Measurements from ENCODE around the gene SEC23B.
"Not testable (repeated sequence)": the region's sequence is repeated elsewhere in the genome, so short reads cannot be mapped to it uniquely, and the experiment has no call there.

The SEC23B gene

GRCh38 chr20:18507218-18508191 is at the start of gene SEC23B:
SEC23B (plus strand) TSS chr20:18507940; CDS start chr20:18510836, 2,896 bp downstream.
- peak; percentile 97 for DNase-seq

GRCh38 chr20:18465536-18466200 is 42.1 kb upstream of the SEC23B start:
- DNase-seq, result no peak

GRCh38 chr20:18466574-18466893 is 41.2 kb upstream of the SEC23B start:
- no peak for DNase-seq

GRCh38 chr20:18466894-18467730 is 40.6 kb upstream of the SEC23B start, which contains the start of the genes DZANK1 and POLR3F:
DZANK1 (minus strand) TSS chr20:18467030; CDS start chr20:18465358, 1,672 bp downstream.
POLR3F (plus strand) TSS chr20:18467390; CDS start chr20:18467507, 117 bp downstream.
- DNase-seq, result peak; percentile 98

- DNase-seq, result no peak
Observed at GRCh38 chr20:18477218-18477617, 30.5 kb upstream of the SEC23B start.

- DNase-seq, result no peak
Observed at GRCh38 chr20:18477821-18478220, 29.9 kb upstream of the SEC23B start.

GRCh38 chr20:18481596-18481995 is 26.1 kb upstream of the SEC23B start:
- no peak for DNase-seq

- no peak for DNase-seq
Observed at GRCh38 chr20:18488301-18488700, 19.4 kb upstream of the SEC23B start.

- DNase-seq, result no peak
Observed at GRCh38 chr20:18496042-18496441, 11.7 kb upstream of the SEC23B start.

GRCh38 chr20:18496740-18497592 is 10.8 kb upstream of the SEC23B start, which contains the start of gene RBBP9:
RBBP9 (minus strand) TSS chr20:18497225; CDS start chr20:18497167, 58 bp downstream.
- DNase-seq, result peak; percentile 91

GRCh38 chr20:18497603-18498002 is 10.1 kb upstream of the SEC23B start:
- DNase-seq, result no peak

- DNase-seq, result not testable (repeated sequence)
Observed at GRCh38 chr20:18501672-18502071, 6.1 kb upstream of the SEC23B start.

- DNase-seq, result peak; percentile 33
Observed at GRCh38 chr20:18504479-18505060, 3.2 kb upstream of the SEC23B start.

GRCh38 chr20:18506744-18507143 is 996 bp upstream of the SEC23B start:
- DNase-seq, result no peak

GRCh38 chr20:18511571-18511970 is 3.8 kb downstream of the SEC23B start:
- no peak for DNase-seq

- no peak for DNase-seq
Observed at GRCh38 chr20:18513208-18513607, 5.5 kb downstream of the SEC23B start.

- DNase-seq, result no peak
Observed at GRCh38 chr20:18514127-18514526, 6.4 kb downstream of the SEC23B start.

- DNase-seq, result no peak
Observed at GRCh38 chr20:18515973-18516372, 8.2 kb downstream of the SEC23B start.

- not testable (repeated sequence) for DNase-seq
Observed at GRCh38 chr20:18522066-18522465, 14.3 kb downstream of the SEC23B start.

- DNase-seq, result no peak
Observed at GRCh38 chr20:18523066-18523465, 15.3 kb downstream of the SEC23B start.

- DNase-seq, result no peak
Observed at GRCh38 chr20:18524646-18525045, 16.9 kb downstream of the SEC23B start.

All from left hindlimb (tissue), 1 donor.